ENCODE measurements around the gene ATP23. TPM values are rescaled to one million over a fixed set of nuclear protein-coding genes. Genes with fewer than 3 reads are reported as not detected.

The ATP23 gene
- total and polyA plus RNA-seq, 10 of the 15 experiments (the other 5 are each of a cell fraction or from before 2014, with no cell fraction given), result 1.6 to 28.1 (median 15.1) TPM

DNA sequence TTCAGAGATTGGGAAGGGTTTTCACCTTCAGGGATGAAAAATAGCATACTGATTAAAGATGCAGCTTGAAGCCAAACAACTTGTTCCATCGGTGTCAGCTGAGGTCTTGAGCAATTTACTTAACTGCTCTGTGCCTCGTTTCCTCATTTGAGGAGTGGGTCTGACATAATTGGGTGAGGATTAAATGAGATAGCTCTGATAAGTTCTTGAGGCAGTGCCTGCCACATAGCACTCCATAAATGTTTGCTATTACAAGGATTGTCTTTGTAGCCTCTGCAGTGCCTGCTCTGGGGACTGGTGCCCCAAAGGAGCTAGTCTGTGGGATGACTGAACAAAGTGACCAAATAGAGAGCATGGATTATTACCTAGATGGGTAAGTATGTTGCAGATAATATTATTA lies 50.6 kb downstream of the ATP23 start (continued):
- TF ChIP-seq BCL3 (IDR thresholded peaks at IDR 0.05; ENCODE audit: borderline replicate concordance, insufficient read depth, low read depth, low read length, poor library complexity, severe bottlenecking) (no peak), E4F1 (IDR thresholded peaks at IDR 0.05; ENCODE audit: borderline replicate concordance, partially characterized antibody) (no peak), SRF (IDR thresholded peaks at IDR 0.05; ENCODE audit: low read depth in 2 of 2, low read length in 2 of 2) (no peak)

- in situ Hi-C loops (cut with MboI), result no loop called here
- ATAC-seq (no peak), DNase-seq (ENCODE audit: low read depth, low spot score) (no peak), FAIRE-seq (no peak)
- H3K79me2 ChIP-seq (ENCODE audit: control insufficient read depth, insufficient read depth, low read length), result no peaks in the 10 kb centered on the region
- RAD21 ChIA-PET (ENCODE audit: unreplicated experiment), result no interaction called here
- no peaks in the 10 kb centered on the region; the same call in 2 of the 3 replicates for H3K9me3 ChIP-seq (replicated peaks; ENCODE audit: control insufficient read depth, insufficient read depth, low read length)
- H3K4me1 ChIP-seq (ENCODE audit: control insufficient read depth, insufficient read depth, low read length), result no peaks in the 10 kb centered on the region
- H3K36me3 ChIP-seq (ENCODE audit: control insufficient read depth in 2 of 2, insufficient read depth in 2 of 2, low read length in 1 of 2), result no peaks in the 10 kb centered on the region
- intact Hi-C loops (cut with micrococcal nuclease; ENCODE audit: unreplicated experiment), result no loop called here
- H3K4me2 ChIP-seq (ENCODE audit: control insufficient read depth, insufficient read depth), result no peak overlapping the region
- POLR2A ChIA-PET, result no interaction called here
- no peak overlapping the region for H2AFZ ChIP-seq (ENCODE audit: control insufficient read depth, low read depth, low read length)
- H3K27ac ChIP-seq (ENCODE audit: control insufficient read depth, insufficient read depth), result no peak overlapping the region
- H3K9ac ChIP-seq (ENCODE audit: control insufficient read depth, insufficient read depth, low read length), result no peak overlapping the region
- no peaks in the 10 kb centered on the region for H4K20me1 ChIP-seq (ENCODE audit: control insufficient read depth, insufficient read depth)
- no peaks in the 10 kb centered on the region for H3K27me3 ChIP-seq (replicated peaks in 1 of 2; ENCODE audit: control insufficient read depth in 2 of 2, insufficient read depth in 2 of 2, low read length in 1 of 2)
- no peak overlapping the region for H3K4me3 ChIP-seq
- no TSS peak for BruUV-seq (replicated peaks)
- SMC1A ChIA-PET (ENCODE audit: uncharacterized antibody, unreplicated experiment), result no interaction called here
- 0% methylated on average over 1 of the region's 1 CpG for WGBS (ENCODE audit: insufficient coverage, insufficient replicate concordance, low lambda C conversion rate, missing lambda C conversion rate)
- CTCF ChIA-PET, result no interaction called here
- TF ChIP-seq HCFC1 (IDR thresholded peaks at IDR 0.05; ENCODE audit: low read length), result no peak
- no peak for TF ChIP-seq RB1 (IDR thresholded peaks at IDR 0.05; ENCODE audit: borderline replicate concordance)
These were observed 51.7 kb downstream of the ATP23 start for GRCh38 chr12:57993030-57993429.
